ENCODE measurements around the gene CPED1. TPM values are rescaled to one million over a fixed set of nuclear protein-coding genes. Genes with fewer than 3 reads are reported as not detected.
A peak's percentile ranks its signal among the peaks of the same experiment; 100 is the strongest.

The CPED1 gene
- total RNA-seq, 1 experiment from 2014 or later: 1.8 TPM

DNA sequence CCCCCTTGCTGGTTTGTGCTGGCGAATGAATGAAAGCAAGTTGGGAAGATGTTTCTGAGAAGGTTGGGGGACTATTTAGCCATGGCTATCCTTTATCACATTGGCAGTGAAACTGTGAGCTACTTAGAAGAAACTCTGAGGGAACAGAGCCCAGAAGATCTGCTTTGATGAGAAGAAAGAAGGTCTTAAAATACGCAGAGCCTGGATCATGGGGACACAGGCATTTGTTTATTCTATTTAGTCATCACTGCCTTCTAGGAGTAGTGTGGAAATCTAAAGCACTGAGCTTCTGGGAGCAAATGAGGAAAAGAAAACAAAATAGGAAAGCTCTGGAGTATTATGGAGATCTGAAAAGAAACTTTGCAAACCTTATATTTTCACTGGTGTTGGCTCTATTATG lies 28.5 kb downstream of the CPED1 start:
- no peaks in the 10 kb centered on the region for H3K36me3 ChIP-seq (ENCODE audit: low read depth, low read length)
- H3K4me1 ChIP-seq (ENCODE audit: insufficient read depth, low read length): peaks cover 31% of the 10 kb centered on the region
- H3K79me2 ChIP-seq (ENCODE audit: low read length): no peaks in the 10 kb centered on the region
- H3K9ac ChIP-seq (ENCODE audit: low read length): no peak overlapping the region
- no peak overlapping the region for H3K4me2 ChIP-seq (ENCODE audit: low read length)
- H3F3A ChIP-seq (ENCODE audit: low read length, unreplicated experiment): no peaks in the 10 kb centered on the region
- H2AFZ ChIP-seq (ENCODE audit: low read length): no peak overlapping the region
- CTCF ChIA-PET: no interaction called here
- no peak overlapping the region for H3K4me3 ChIP-seq (ENCODE audit: low read length)
- intact Hi-C loops (cut with micrococcal nuclease): no loop called here
- H3K9me2 ChIP-seq (replicated peaks; ENCODE audit: low read length): no peaks in the 10 kb centered on the region
- POLR2A ChIA-PET (ENCODE audit: unreplicated experiment): interaction anchor here (0.6 kb wide), 1 partner anchor 60 kb away, joined by 6 read pairs; no protein-coding TSS in a partner anchor
- DNase-seq: peak; percentile 15
- H3K27me3 ChIP-seq (ENCODE audit: low read length): no peaks in the 10 kb centered on the region
- H3K9me3 ChIP-seq (ENCODE audit: low read length): no peaks in the 10 kb centered on the region
- H4K20me1 ChIP-seq (ENCODE audit: low read length): no peaks in the 10 kb centered on the region
- no peak overlapping the region for H3K27ac ChIP-seq (ENCODE audit: low read length)
- peak; percentile 60 for ATAC-seq
- BruUV-seq (replicated peaks): no TSS peak
- TF ChIP-seq, protein P1, sequence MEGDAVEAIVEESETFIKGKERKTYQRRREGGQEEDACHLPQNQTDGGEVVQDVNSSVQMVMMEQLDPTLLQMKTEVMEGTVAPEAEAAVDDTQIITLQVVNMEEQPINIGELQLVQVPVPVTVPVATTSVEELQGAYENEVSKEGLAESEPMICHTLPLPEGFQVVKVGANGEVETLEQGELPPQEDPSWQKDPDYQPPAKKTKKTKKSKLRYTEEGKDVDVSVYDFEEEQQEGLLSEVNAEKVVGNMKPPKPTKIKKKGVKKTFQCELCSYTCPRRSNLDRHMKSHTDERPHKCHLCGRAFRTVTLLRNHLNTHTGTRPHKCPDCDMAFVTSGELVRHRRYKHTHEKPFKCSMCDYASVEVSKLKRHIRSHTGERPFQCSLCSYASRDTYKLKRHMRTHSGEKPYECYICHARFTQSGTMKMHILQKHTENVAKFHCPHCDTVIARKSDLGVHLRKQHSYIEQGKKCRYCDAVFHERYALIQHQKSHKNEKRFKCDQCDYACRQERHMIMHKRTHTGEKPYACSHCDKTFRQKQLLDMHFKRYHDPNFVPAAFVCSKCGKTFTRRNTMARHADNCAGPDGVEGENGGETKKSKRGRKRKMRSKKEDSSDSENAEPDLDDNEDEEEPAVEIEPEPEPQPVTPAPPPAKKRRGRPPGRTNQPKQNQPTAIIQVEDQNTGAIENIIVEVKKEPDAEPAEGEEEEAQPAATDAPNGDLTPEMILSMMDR (conservative IDR thresholded peaks at IDR 0.05; ENCODE audit: low read depth, low read length): no peak
- TF ChIP-seq EZH2 (IDR thresholded peaks at IDR 0.05; ENCODE audit: low read length, unreplicated experiment): no peak
- no peak for TF ChIP-seq EZH2phosphoT487 (IDR thresholded peaks at IDR 0.05; ENCODE audit: borderline replicate concordance, low read length)

DNA sequence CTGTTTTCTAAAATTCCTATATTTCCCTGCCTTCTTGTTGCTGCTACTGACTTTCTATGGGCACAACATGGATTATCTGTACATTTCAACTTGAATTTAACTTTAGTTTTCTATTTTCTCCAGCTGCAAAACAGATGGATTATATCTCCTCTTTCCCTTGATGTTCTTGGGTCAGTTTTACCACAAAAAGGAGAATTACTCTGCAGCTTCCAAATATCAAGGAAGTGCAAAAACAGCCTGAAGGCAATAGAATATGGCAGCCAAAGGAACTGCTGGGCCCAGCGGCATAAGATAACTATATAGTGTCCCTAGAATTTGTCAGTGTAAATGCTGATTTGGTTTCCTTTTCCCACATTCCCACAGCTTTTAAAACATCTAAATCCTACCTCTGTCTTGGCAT lies 29.1 kb downstream of the CPED1 start:
- ATAC-seq: no peak
- Histone ChIP-seq H3K27ac (ENCODE audit: low read length) (no peak overlapping the region), H2AFZ (ENCODE audit: low read length) (no peak overlapping the region), H3K36me3 (ENCODE audit: low read depth, low read length) (no peaks in the 10 kb centered on the region), H3K9me3 (ENCODE audit: low read length) (no peaks in the 10 kb centered on the region), H3K27me3 (ENCODE audit: low read length) (no peaks in the 10 kb centered on the region), H3K4me3 (ENCODE audit: low read length) (no peak overlapping the region), H3K79me2 (ENCODE audit: low read length) (no peaks in the 10 kb centered on the region), H4K20me1 (ENCODE audit: low read length) (no peaks in the 10 kb centered on the region), H3K9ac (ENCODE audit: low read length) (no peak overlapping the region), H3K9me2 (replicated peaks; ENCODE audit: low read length) (no peaks in the 10 kb centered on the region), H3K4me2 (ENCODE audit: low read length) (no peak overlapping the region), H3K4me1 (ENCODE audit: insufficient read depth, low read length) (peaks cover 31% of the 10 kb centered on the region), H3F3A (ENCODE audit: low read length, unreplicated experiment) (no peaks in the 10 kb centered on the region)
- POLR2A ChIA-PET (ENCODE audit: unreplicated experiment): interaction anchor here (0.6 kb wide), 1 partner anchor 59 kb away, joined by 6 read pairs; no protein-coding TSS in a partner anchor
- CTCF ChIA-PET: no interaction called here
- no peak for DNase-seq
- intact Hi-C loops (cut with micrococcal nuclease): no loop called here
- TF ChIP-seq, protein P1 (conservative IDR thresholded peaks at IDR 0.05; ENCODE audit: low read depth, low read length): no peak
- TF ChIP-seq EZH2phosphoT487 (IDR thresholded peaks at IDR 0.05; ENCODE audit: borderline replicate concordance, low read length): no peak
- TF ChIP-seq EZH2 (IDR thresholded peaks at IDR 0.05; ENCODE audit: low read length, unreplicated experiment): no peak
- BruUV-seq (replicated peaks): no TSS peak

DNA sequence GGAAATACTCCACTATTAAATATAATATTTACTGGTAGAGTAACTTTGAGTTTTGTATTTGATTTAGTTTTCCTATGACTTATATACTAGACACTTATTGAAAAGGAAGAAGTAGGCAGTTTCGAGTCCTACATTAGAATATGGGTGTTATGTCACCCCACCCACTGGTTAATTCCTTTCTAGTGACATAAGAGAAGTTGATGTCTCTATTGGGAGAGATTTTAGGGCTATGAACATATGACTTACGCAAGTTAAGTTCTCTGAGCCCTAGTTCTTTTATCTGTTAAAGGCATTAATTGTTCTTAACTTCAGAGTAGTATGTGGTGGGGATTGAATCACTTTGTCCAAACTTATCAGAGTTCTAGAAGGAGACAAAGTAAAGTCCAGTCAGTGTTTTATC lies 30.5 kb downstream of the CPED1 start:
- H3K36me3 ChIP-seq (ENCODE audit: low read depth, low read length): no peaks in the 10 kb centered on the region
- H3K4me1 ChIP-seq (ENCODE audit: insufficient read depth, low read length): peaks cover 34% of the 10 kb centered on the region
- no peak overlapping the region for H3K27ac ChIP-seq (ENCODE audit: low read length)
- DNase-seq (no peak), ATAC-seq (no peak)
- no peak overlapping the region for H3K4me2 ChIP-seq (ENCODE audit: low read length)
- H3F3A ChIP-seq (ENCODE audit: low read length, unreplicated experiment): no peaks in the 10 kb centered on the region
- intact Hi-C loops (cut with micrococcal nuclease): no loop called here
- no peaks in the 10 kb centered on the region for H3K27me3 ChIP-seq (ENCODE audit: low read length)
- no peaks in the 10 kb centered on the region for H3K9me2 ChIP-seq (replicated peaks; ENCODE audit: low read length)
- ChIA-PET CTCF (no interaction called here), POLR2A (ENCODE audit: unreplicated experiment) (no interaction called here)
- no peak overlapping the region for H2AFZ ChIP-seq (ENCODE audit: low read length)
- no peak overlapping the region for H3K9ac ChIP-seq (ENCODE audit: low read length)
- no TSS peak for BruUV-seq (replicated peaks)
- TF ChIP-seq EZH2phosphoT487 (IDR thresholded peaks at IDR 0.05; ENCODE audit: borderline replicate concordance, low read length) (no peak), EZH2 (IDR thresholded peaks at IDR 0.05; ENCODE audit: low read length, unreplicated experiment) (no peak)
- TF ChIP-seq, protein P1 (conservative IDR thresholded peaks at IDR 0.05; ENCODE audit: low read depth, low read length): no peak
- H3K9me3 ChIP-seq (ENCODE audit: low read length): no peaks in the 10 kb centered on the region
- no peaks in the 10 kb centered on the region for H4K20me1 ChIP-seq (ENCODE audit: low read length)
- H3K4me3 ChIP-seq (ENCODE audit: low read length): no peak overlapping the region
- no peaks in the 10 kb centered on the region for H3K79me2 ChIP-seq (ENCODE audit: low read length)

Data from PC-3 (cell line).